ENCODE data around the gene GPS2. TPM values are rescaled to one million over a fixed set of nuclear protein-coding genes. Genes with fewer than 3 reads are reported as not detected.

The GPS2 gene
- total and polyA plus RNA-seq, 10 of the 15 experiments (the other 5 are each of a cell fraction or from before 2014, with no cell fraction given): 10.2 to 96.4 (median 42.5) TPM

DNA sequence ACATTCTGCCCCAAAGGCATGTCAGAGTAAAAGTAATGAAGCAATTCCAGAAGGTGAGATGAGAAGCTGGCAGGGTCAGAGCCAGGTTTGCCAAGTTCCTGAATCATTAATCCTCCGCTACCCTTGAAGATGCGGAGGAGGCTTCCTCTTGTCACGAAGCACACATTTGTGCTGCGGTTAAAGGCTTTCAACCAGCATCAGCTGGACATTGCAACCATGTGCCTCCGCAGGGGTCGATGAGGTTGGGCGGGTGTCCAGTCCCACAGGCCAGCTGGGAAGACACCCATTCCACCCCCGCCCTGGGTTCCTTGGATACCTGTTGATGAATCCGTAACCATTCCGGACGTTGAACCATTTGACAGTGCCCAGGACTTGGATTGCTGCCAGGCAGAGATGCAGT lies 22.0 kb downstream of the GPS2 start (continued):
- TF ChIP-seq, protein P1, sequence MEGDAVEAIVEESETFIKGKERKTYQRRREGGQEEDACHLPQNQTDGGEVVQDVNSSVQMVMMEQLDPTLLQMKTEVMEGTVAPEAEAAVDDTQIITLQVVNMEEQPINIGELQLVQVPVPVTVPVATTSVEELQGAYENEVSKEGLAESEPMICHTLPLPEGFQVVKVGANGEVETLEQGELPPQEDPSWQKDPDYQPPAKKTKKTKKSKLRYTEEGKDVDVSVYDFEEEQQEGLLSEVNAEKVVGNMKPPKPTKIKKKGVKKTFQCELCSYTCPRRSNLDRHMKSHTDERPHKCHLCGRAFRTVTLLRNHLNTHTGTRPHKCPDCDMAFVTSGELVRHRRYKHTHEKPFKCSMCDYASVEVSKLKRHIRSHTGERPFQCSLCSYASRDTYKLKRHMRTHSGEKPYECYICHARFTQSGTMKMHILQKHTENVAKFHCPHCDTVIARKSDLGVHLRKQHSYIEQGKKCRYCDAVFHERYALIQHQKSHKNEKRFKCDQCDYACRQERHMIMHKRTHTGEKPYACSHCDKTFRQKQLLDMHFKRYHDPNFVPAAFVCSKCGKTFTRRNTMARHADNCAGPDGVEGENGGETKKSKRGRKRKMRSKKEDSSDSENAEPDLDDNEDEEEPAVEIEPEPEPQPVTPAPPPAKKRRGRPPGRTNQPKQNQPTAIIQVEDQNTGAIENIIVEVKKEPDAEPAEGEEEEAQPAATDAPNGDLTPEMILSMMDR (IDR thresholded peaks at IDR 0.05 in 2 of 3, conservative IDR thresholded peaks at IDR 0.05 in 1 of 3; ENCODE audit: control insufficient read depth in 2 of 3, extremely low read depth in 1 of 3, insufficient read depth in 1 of 3, low read depth in 3 of 3, low read length in 3 of 3): no peak
- TF ChIP-seq ATF7 (IDR thresholded peaks at IDR 0.05; ENCODE audit: low read depth) (no peak), CBFB (IDR thresholded peaks at IDR 0.05; ENCODE audit: low read depth) (no peak), RELA (IDR thresholded peaks at IDR 0.05; ENCODE audit: borderline replicate concordance, partially characterized antibody) (no peak), IRF4 (IDR thresholded peaks at IDR 0.05; ENCODE audit: low read depth, low read length) (no peak), BMI1 (IDR thresholded peaks at IDR 0.05; ENCODE audit: borderline replicate concordance) (no peak)

DNA sequence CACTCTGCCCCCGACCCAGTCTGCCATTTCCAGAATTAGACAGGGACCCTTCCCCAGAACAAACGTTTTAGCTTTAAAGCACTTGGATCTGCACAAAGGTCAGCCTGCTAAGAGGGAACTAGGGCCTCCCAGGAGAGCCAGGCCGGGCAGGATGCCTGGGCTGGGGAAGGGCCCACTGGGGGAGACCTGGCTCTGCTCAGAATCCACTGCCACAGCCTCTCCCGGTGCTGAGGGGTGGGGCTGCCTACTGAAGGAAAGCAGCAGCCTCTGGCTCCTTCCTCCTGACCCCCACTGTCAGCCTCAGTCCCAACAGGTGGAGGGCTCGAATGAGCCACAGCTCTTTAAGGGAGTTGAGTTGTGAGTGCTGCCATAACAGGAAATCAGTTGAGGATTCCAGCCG lies 22.4 kb downstream of the GPS2 start:
- H3K9ac ChIP-seq (ENCODE audit: control insufficient read depth, insufficient read depth, low read length): no peak overlapping the region
- DNase-seq (ENCODE audit: low read depth, low spot score): no peak
- peaks cover 3% of the 10 kb centered on the region for H3K4me1 ChIP-seq (ENCODE audit: control insufficient read depth, insufficient read depth, low read length)
- ChIA-PET POLR2A (no interaction called here), RAD21 (ENCODE audit: unreplicated experiment) (interaction anchor here (1.0 kb wide), 1 partner anchor 72 kb away, joined by 4 read pairs; no protein-coding TSS in a partner anchor), CTCF (interaction anchor here (1.6 to 2.6 kb wide), 3 partner anchors 13 to 247 kb away, joined by 5 to 8 read pairs (median 6); no protein-coding TSS in a partner anchor), SMC1A (ENCODE audit: uncharacterized antibody, unreplicated experiment) (no interaction called here)
- H3K36me3 ChIP-seq (ENCODE audit: control insufficient read depth in 2 of 2, insufficient read depth in 2 of 2, low read length in 1 of 2): no peaks in the 10 kb centered on the region
- in situ Hi-C loops (cut with MboI): no loop called here
- H3K27me3 ChIP-seq (replicated peaks in 1 of 2; ENCODE audit: control insufficient read depth in 2 of 2, insufficient read depth in 2 of 2, low read length in 1 of 2): peaks cover 3 to 6% of the 10 kb centered on the region in 2 experiments
- H2AFZ ChIP-seq (ENCODE audit: control insufficient read depth, low read depth, low read length): no peak overlapping the region
- intact Hi-C loops (cut with micrococcal nuclease; ENCODE audit: unreplicated experiment): no loop called here
- BruUV-seq (replicated peaks): no TSS peak
- no peak overlapping the region for H3K4me2 ChIP-seq (ENCODE audit: control insufficient read depth, insufficient read depth)
- H3K27ac ChIP-seq (ENCODE audit: control insufficient read depth, insufficient read depth): no peak overlapping the region
- WGBS (ENCODE audit: insufficient coverage, insufficient replicate concordance, low lambda C conversion rate, missing lambda C conversion rate): 10% methylated on average over 6 of the region's 6 CpGs
- H3K4me3 ChIP-seq: no peak overlapping the region
- no peaks in the 10 kb centered on the region for H3K79me2 ChIP-seq (ENCODE audit: control insufficient read depth, insufficient read depth, low read length)
- H4K20me1 ChIP-seq (ENCODE audit: control insufficient read depth, insufficient read depth): no peaks in the 10 kb centered on the region; the same call in 1 of the 2 replicates
- ATAC-seq: no peak
- no peaks in the 10 kb centered on the region for H3K9me3 ChIP-seq (replicated peaks; ENCODE audit: control insufficient read depth, insufficient read depth, low read length)
- no peak for FAIRE-seq
- TF ChIP-seq NRF1 (conservative IDR thresholded peaks at IDR 0.05; ENCODE audit: low read depth, low read length): no peak
- TF ChIP-seq SIX5 (IDR thresholded peaks at IDR 0.05; ENCODE audit: low read depth, low read length, severe bottlenecking): no peak
- TF ChIP-seq, protein P2, sequence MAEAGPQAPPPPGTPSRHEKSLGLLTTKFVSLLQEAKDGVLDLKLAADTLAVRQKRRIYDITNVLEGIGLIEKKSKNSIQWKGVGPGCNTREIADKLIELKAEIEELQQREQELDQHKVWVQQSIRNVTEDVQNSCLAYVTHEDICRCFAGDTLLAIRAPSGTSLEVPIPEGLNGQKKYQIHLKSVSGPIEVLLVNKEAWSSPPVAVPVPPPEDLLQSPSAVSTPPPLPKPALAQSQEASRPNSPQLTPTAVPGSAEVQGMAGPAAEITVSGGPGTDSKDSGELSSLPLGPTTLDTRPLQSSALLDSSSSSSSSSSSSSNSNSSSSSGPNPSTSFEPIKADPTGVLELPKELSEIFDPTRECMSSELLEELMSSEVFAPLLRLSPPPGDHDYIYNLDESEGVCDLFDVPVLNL (IDR thresholded peaks at IDR 0.05; ENCODE audit: low read depth, low read length): no peak
- TF ChIP-seq, protein P3, sequence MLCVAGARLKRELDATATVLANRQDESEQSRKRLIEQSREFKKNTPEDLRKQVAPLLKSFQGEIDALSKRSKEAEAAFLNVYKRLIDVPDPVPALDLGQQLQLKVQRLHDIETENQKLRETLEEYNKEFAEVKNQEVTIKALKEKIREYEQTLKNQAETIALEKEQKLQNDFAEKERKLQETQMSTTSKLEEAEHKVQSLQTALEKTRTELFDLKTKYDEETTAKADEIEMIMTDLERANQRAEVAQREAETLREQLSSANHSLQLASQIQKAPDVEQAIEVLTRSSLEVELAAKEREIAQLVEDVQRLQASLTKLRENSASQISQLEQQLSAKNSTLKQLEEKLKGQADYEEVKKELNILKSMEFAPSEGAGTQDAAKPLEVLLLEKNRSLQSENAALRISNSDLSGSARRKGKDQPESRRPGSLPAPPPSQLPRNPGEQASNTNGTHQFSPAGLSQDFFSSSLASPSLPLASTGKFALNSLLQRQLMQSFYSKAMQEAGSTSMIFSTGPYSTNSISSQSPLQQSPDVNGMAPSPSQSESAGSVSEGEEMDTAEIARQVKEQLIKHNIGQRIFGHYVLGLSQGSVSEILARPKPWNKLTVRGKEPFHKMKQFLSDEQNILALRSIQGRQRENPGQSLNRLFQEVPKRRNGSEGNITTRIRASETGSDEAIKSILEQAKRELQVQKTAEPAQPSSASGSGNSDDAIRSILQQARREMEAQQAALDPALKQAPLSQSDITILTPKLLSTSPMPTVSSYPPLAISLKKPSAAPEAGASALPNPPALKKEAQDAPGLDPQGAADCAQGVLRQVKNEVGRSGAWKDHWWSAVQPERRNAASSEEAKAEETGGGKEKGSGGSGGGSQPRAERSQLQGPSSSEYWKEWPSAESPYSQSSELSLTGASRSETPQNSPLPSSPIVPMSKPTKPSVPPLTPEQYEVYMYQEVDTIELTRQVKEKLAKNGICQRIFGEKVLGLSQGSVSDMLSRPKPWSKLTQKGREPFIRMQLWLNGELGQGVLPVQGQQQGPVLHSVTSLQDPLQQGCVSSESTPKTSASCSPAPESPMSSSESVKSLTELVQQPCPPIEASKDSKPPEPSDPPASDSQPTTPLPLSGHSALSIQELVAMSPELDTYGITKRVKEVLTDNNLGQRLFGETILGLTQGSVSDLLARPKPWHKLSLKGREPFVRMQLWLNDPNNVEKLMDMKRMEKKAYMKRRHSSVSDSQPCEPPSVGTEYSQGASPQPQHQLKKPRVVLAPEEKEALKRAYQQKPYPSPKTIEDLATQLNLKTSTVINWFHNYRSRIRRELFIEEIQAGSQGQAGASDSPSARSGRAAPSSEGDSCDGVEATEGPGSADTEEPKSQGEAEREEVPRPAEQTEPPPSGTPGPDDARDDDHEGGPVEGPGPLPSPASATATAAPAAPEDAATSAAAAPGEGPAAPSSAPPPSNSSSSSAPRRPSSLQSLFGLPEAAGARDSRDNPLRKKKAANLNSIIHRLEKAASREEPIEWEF (IDR thresholded peaks at IDR 0.05; ENCODE audit: insufficient replicate concordance, low read depth, low read length): no peak
- no peak for TF ChIP-seq BHLHE40 (IDR thresholded peaks at IDR 0.05; ENCODE audit: borderline replicate concordance in 1 of 2, low read depth in 2 of 2, low read length in 1 of 2)
- TF ChIP-seq, protein P4, sequence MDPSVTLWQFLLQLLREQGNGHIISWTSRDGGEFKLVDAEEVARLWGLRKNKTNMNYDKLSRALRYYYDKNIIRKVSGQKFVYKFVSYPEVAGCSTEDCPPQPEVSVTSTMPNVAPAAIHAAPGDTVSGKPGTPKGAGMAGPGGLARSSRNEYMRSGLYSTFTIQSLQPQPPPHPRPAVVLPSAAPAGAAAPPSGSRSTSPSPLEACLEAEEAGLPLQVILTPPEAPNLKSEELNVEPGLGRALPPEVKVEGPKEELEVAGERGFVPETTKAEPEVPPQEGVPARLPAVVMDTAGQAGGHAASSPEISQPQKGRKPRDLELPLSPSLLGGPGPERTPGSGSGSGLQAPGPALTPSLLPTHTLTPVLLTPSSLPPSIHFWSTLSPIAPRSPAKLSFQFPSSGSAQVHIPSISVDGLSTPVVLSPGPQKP (IDR thresholded peaks at IDR 0.05; ENCODE audit: low read depth, low read length): no peak
- TF ChIP-seq SREBF2 (IDR thresholded peaks at IDR 0.05; ENCODE audit: low read length): no peak
- no peak for TF ChIP-seq ZNF24 (IDR thresholded peaks at IDR 0.05)

Measured in GM12878 (cell line).